H9 (cell line): Measurements from ENCODE around the gene IGSF3. TPM values are rescaled to one million over a fixed set of nuclear protein-coding genes. Genes with fewer than 3 reads are reported as not detected.
"Not testable (repeated sequence)": the region's sequence is repeated elsewhere in the genome, so short reads cannot be mapped to it uniquely, and the experiment has no call there.

Experiments used
- DNase-seq: peaks from one replicate; pipeline ENCODE4 v3.0.0-alpha.2; 2017
- H2AFZ ChIP-seq: one replicate; pipeline ENCODE4 v1.6.1; 2013; ENCODE audit warnings: mild to moderate bottlenecking, low read length, control low read depth, moderate library complexity
- H2AK5ac ChIP-seq: 2 replicates; pipeline ENCODE4 v1.6.1; 2013; ENCODE audit warnings: low read length, control low read depth, mixed read lengths; ENCODE audit not compliant: insufficient read length
- H2BK120ac ChIP-seq: one replicate; pipeline ENCODE4 v1.6.1; 2013; ENCODE audit warnings: low read depth, mild to moderate bottlenecking, low read length, control low read depth, inconsistent platforms; ENCODE audit not compliant: poor library complexity, severe bottlenecking
- H2BK12ac ChIP-seq: 2 replicates; pipeline ENCODE4 v1.6.1; 2013; ENCODE audit warnings: low read length, control low read depth, mixed read lengths, low read depth; ENCODE audit not compliant: insufficient read length
- H2BK15ac ChIP-seq: 2 replicates; pipeline ENCODE4 v1.6.1; 2013; ENCODE audit warnings: low read depth, low read length, control low read depth
- H2BK20ac ChIP-seq: one replicate; pipeline ENCODE4 v1.6.1; 2013; ENCODE audit warnings: low read depth, mild to moderate bottlenecking, low read length, control low read depth, inconsistent platforms; ENCODE audit not compliant: poor library complexity, severe bottlenecking
- H2BK5ac ChIP-seq: 2 replicates; pipeline ENCODE4 v1.6.1; 2013; ENCODE audit warnings: low read length, control low read depth, mixed read lengths; ENCODE audit not compliant: insufficient read length
- H3K14ac ChIP-seq: 2 replicates; pipeline ENCODE4 v1.6.1; 2013; ENCODE audit warnings: low read length, control low read depth; ENCODE audit not compliant: insufficient read depth
- H3K18ac ChIP-seq: 2 replicates; pipeline ENCODE4 v1.6.1; 2013; ENCODE audit warnings: low read depth, mild to moderate bottlenecking, mixed read lengths, low read length, control low read depth; ENCODE audit not compliant: insufficient read length
- H3K23ac ChIP-seq: 2 replicates; pipeline ENCODE4 v1.6.1; 2013; ENCODE audit warnings: low read length, control low read depth, mixed read lengths, low read depth; ENCODE audit not compliant: insufficient read length
- H3K23me2 ChIP-seq: 2 replicates; pipeline ENCODE4 v1.6.1; 2013; ENCODE audit warnings: low read depth, mild to moderate bottlenecking, mixed read lengths, low read length, control low read depth; ENCODE audit not compliant: insufficient read length, poor library complexity, severe bottlenecking
- H3K27ac ChIP-seq: 2 replicates; pipeline ENCODE4 v1.5.1; 2013; ENCODE audit warnings: low read length, control low read depth, mixed read lengths, low read depth; ENCODE audit not compliant: insufficient read length
- H3K27me3 ChIP-seq: 2 replicates; pipeline ENCODE4 v1.6.1; 2013; ENCODE audit warnings: low read length, control low read depth, inconsistent platforms; ENCODE audit not compliant: insufficient read depth
- H3K4ac ChIP-seq: 2 replicates; pipeline ENCODE4 v1.6.1; 2013; ENCODE audit warnings: low read depth, mild to moderate bottlenecking, control low read depth, inconsistent platforms, low read length, moderate library complexity
- H3K4me1 ChIP-seq: 2 replicates; pipeline ENCODE4 v1.6.1; 2013; ENCODE audit warnings: low read length, control low read depth, inconsistent platforms; ENCODE audit not compliant: insufficient read depth
- H3K4me2 ChIP-seq: 2 replicates; pipeline ENCODE4 v1.6.1; 2013; ENCODE audit warnings: low read length, control low read depth, mixed read lengths; ENCODE audit not compliant: insufficient read length, insufficient read depth
- H3K56ac ChIP-seq: 2 replicates; pipeline ENCODE4 v1.6.1; 2013; ENCODE audit warnings: low read depth, mild to moderate bottlenecking, mixed read lengths, low read length, control low read depth; ENCODE audit not compliant: insufficient read length
- H3K79me1 ChIP-seq: 2 replicates; pipeline ENCODE4 v1.6.1; 2013; ENCODE audit warnings: low read depth, mild to moderate bottlenecking, moderate library complexity, low read length, control low read depth, inconsistent platforms; ENCODE audit not compliant: insufficient read depth, poor library complexity, severe bottlenecking
- H3K79me2 ChIP-seq: 2 replicates; pipeline ENCODE4 v1.6.1; 2013; ENCODE audit warnings: low read length, control low read depth, inconsistent platforms; ENCODE audit not compliant: insufficient read depth
- H3K9ac ChIP-seq: 2 replicates; pipeline ENCODE4 v1.6.1; 2013; ENCODE audit warnings: low read length, control low read depth, mixed read lengths; ENCODE audit not compliant: insufficient read length; ENCODE audit errors: extremely low read depth
- H3K9me3 ChIP-seq: one replicate; pipeline ENCODE4 v1.6.1; 2013; ENCODE audit warnings: low read depth, low read length, inconsistent platforms; ENCODE audit not compliant: control insufficient read depth
- H3T11ph ChIP-seq: one replicate; pipeline ENCODE4 v1.6.1; 2013; ENCODE audit warnings: mild to moderate bottlenecking, low read length, control low read depth, inconsistent platforms
- H4K20me1 ChIP-seq: one replicate; pipeline ENCODE4 v1.6.1; 2013; ENCODE audit not compliant: control insufficient read depth, insufficient read length, insufficient read depth
- H4K5ac ChIP-seq: 2 replicates; pipeline ENCODE4 v1.6.1; 2013; ENCODE audit warnings: low read depth, mild to moderate bottlenecking, mixed read lengths, low read length, control low read depth; ENCODE audit not compliant: insufficient read length
- H4K8ac ChIP-seq: replicated peaks from 2 replicates; pipeline ENCODE4 v1.6.1; 2013; ENCODE audit warnings: low read length, control low read depth, mixed read lengths, low read depth; ENCODE audit not compliant: insufficient read length
- H4K91ac ChIP-seq: 2 replicates; pipeline ENCODE4 v1.6.1; 2013; ENCODE audit warnings: low read depth, mild to moderate bottlenecking, moderate library complexity, mixed read lengths, low read length, control low read depth; ENCODE audit not compliant: insufficient read length
- H3K27ac Mint-ChIP-seq, 3 experiments: 2 replicates in 2 of 3; 3 replicates in 1 of 3; pipeline ENCODE4 v1.8.0; 2020 to 2021; ENCODE audit warnings: mixed read lengths in 3 of 3, mild to moderate bottlenecking in 1 of 3, moderate library complexity in 1 of 3
- H3K27me3 Mint-ChIP-seq: 2 replicates; pipeline ENCODE4 v1.8.0; 2021; ENCODE audit warnings: low read depth, mild to moderate bottlenecking, moderate library complexity, mixed read lengths
- H3K36me3 Mint-ChIP-seq, 3 experiments: 2 replicates in 2 of 3; 3 replicates in 1 of 3; pipeline ENCODE4 v1.8.0; 2020 to 2021; ENCODE audit warnings: low read depth in 3 of 3, mixed read lengths in 3 of 3; ENCODE audit not compliant: insufficient read depth in 1 of 3
- H3K4me1 Mint-ChIP-seq, 2 experiments: 2 replicates each; pipeline ENCODE4 v1.8.0; 2020; ENCODE audit warnings: mixed read lengths in 2 of 2
- H3K4me3 Mint-ChIP-seq, 2 experiments: 2 replicates in 1 of 2; 3 replicates in 1 of 2; pipeline ENCODE4 v1.8.0; 2020 to 2021; ENCODE audit warnings: mild to moderate bottlenecking in 2 of 2, mixed read lengths in 2 of 2, moderate library complexity in 1 of 2
- H3K9me3 Mint-ChIP-seq, 2 experiments: 2 replicates in 1 of 2; 3 replicates in 1 of 2; pipeline ENCODE4 v1.8.0; 2020; ENCODE audit warnings: mild to moderate bottlenecking in 2 of 2, mixed read lengths in 2 of 2, moderate library complexity in 1 of 2
- WGBS: extraction: QIAGEN DNeasy Blood & Tissue Kit; methylation state at CpG from one replicate; pipeline ENCODE4 v1.1.7; 2013; ENCODE audit warnings: missing lambda C conversion rate, low lambda C conversion rate, mixed read lengths; ENCODE audit not compliant: insufficient read length; ENCODE audit errors: extremely low coverage; 5-methylcytosine and 5-hydroxymethylcytosine counted together
- total RNA-seq: library from RNA; stranded (reverse); gene quantifications from 2 replicates; pipeline ENCODE4 v1.2.1, GENCODE V29; 2021

The IGSF3 gene
- total RNA-seq, 1 experiment from 2014 or later, result 19.1 TPM

DNA sequence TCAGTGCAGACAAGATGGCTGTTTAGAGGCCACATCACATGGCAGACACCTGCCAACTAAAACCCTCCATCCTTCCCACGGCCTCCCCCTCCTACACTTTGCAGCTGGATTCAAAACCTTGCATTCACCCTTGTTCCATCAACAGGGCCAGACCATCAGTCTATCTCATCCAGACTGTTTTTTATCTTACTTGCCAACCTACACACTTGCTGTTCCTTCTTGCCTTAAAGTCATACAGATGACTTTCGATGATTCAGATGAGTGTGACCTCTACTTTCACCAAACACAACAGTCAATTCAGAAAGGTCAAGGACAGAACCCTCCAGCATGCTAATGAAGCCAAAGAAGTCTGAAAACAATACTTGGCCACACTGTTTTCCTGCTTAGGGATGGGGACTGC lies 29.9 kb downstream of the IGSF3 start:
- no CpG with 5 or more reads among the region's 2 CpGs for WGBS
- not testable (repeated sequence) for H3K9me3 ChIP-seq, H2BK12ac ChIP-seq, H3K79me2 ChIP-seq, H3K27ac ChIP-seq, H4K5ac ChIP-seq, H3K27ac Mint-ChIP-seq, H2BK20ac ChIP-seq, H3K56ac ChIP-seq, H3K14ac ChIP-seq, DNase-seq, H2BK120ac ChIP-seq, H3K9me3 Mint-ChIP-seq, H3K4me1 ChIP-seq, H2AFZ ChIP-seq, H3K9ac ChIP-seq, H3K4ac ChIP-seq, H2BK5ac ChIP-seq, H3T11ph ChIP-seq, H2BK15ac ChIP-seq, H4K8ac ChIP-seq, H3K79me1 ChIP-seq, H3K4me3 Mint-ChIP-seq, H2AK5ac ChIP-seq, H3K36me3 Mint-ChIP-seq, H4K91ac ChIP-seq, H3K23ac ChIP-seq, H3K27me3 ChIP-seq, H3K23me2 ChIP-seq, H3K18ac ChIP-seq, H4K20me1 ChIP-seq, H3K27me3 Mint-ChIP-seq, H3K4me2 ChIP-seq
- peaks cover 17% of the 10 kb centered on the region in 2 experiments for H3K4me1 Mint-ChIP-seq

DNA sequence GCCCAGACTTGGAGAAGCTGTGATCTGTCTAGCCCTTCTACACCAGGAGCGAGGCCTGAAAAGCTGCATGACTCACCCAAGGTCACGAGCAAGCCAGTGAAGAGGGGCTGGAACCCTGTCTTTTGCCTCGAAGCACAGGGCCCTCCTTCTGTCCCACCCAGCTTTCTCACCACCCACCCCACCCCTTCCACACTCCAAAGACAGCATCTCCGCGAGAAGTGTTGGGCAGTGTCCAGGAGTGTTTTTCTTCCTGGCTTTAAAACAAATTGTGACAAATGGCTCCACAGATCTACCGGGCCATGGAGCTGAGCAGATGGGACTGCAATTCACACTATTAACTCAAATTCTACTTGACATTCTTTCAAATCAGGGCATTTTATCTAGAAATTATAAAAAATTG lies 30.9 kb downstream of the IGSF3 start:
- H3K14ac ChIP-seq, H2BK15ac ChIP-seq, H2BK20ac ChIP-seq, H3K79me2 ChIP-seq, H3K79me1 ChIP-seq, H3K27ac ChIP-seq, H4K20me1 ChIP-seq, H3T11ph ChIP-seq, H3K9me3 Mint-ChIP-seq, H3K27me3 Mint-ChIP-seq, H3K9me3 ChIP-seq, H4K5ac ChIP-seq, H4K91ac ChIP-seq, H3K4me1 ChIP-seq, H2BK5ac ChIP-seq, H3K4ac ChIP-seq, H3K4me3 Mint-ChIP-seq, H2BK12ac ChIP-seq, H2BK120ac ChIP-seq, H3K27me3 ChIP-seq, H3K9ac ChIP-seq, H3K4me2 ChIP-seq, H3K27ac Mint-ChIP-seq, H2AK5ac ChIP-seq, H3K18ac ChIP-seq, H3K56ac ChIP-seq, H4K8ac ChIP-seq, DNase-seq, H3K23me2 ChIP-seq, H2AFZ ChIP-seq, H3K36me3 Mint-ChIP-seq, H3K23ac ChIP-seq: not testable (repeated sequence)
- no CpG with 5 or more reads among the region's 6 CpGs for WGBS
- H3K4me1 Mint-ChIP-seq, result peaks cover 17 to 21% of the 10 kb centered on the region in 2 experiments
